Mesenchymal stem cell (in vitro differentiated cells and primary cell): Measurements from ENCODE around the gene TSPEAR.
"Not testable (repeated sequence)": the region's sequence is repeated elsewhere in the genome, so short reads cannot be mapped to it uniquely, and the experiment has no call there.

Source experiments
- DNase-seq: peaks from one replicate; pipeline ENCODE4 v3.0.0-alpha.2; 2013
- H2AFZ ChIP-seq: one replicate; pipeline ENCODE4 v1.6.1; 2013; ENCODE audit warnings: low read depth, mild to moderate bottlenecking, control low read depth, inconsistent platforms, low read length, moderate library complexity
- H2AK5ac ChIP-seq: 2 replicates; pipeline ENCODE4 v1.6.1; 2013; ENCODE audit warnings: low read length, moderate library complexity, mild to moderate bottlenecking, inconsistent platforms; ENCODE audit not compliant: severe bottlenecking
- H2BK120ac ChIP-seq: one replicate; pipeline ENCODE4 v1.6.1; 2013; ENCODE audit warnings: low read depth, mild to moderate bottlenecking, inconsistent platforms, low read length, moderate library complexity
- H2BK12ac ChIP-seq, 2 experiments: one replicate each; pipeline ENCODE4 v1.6.1; 2013; ENCODE audit warnings: inconsistent platforms in 2 of 2, low read length in 2 of 2, mild to moderate bottlenecking in 2 of 2, moderate library complexity in 2 of 2, control low read depth in 1 of 2
- H2BK15ac ChIP-seq: one replicate; pipeline ENCODE4 v1.6.1; 2013; ENCODE audit warnings: mild to moderate bottlenecking, low read depth, inconsistent platforms; ENCODE audit not compliant: poor library complexity, severe bottlenecking
- H2BK5ac ChIP-seq: 2 replicates; pipeline ENCODE4 v1.6.1; 2013; ENCODE audit warnings: low read depth, mild to moderate bottlenecking, low read length, control low read depth, inconsistent platforms; ENCODE audit not compliant: poor library complexity, severe bottlenecking
- H3K14ac ChIP-seq, 2 experiments: one replicate each; pipeline ENCODE4 v1.6.1; 2013; ENCODE audit warnings: inconsistent platforms in 2 of 2, low read length in 2 of 2, control low read depth in 1 of 2, mild to moderate bottlenecking in 1 of 2, moderate library complexity in 1 of 2
- H3K18ac ChIP-seq, 2 experiments: one replicate each; pipeline ENCODE4 v1.6.1; 2013; ENCODE audit warnings: inconsistent platforms in 2 of 2, low read length in 2 of 2, control low read depth in 1 of 2, low read depth in 1 of 2, mild to moderate bottlenecking in 1 of 2
- H3K23ac ChIP-seq, 2 experiments: one replicate each; pipeline ENCODE4 v1.6.1; 2013; ENCODE audit warnings: inconsistent platforms in 2 of 2, low read length in 2 of 2, mild to moderate bottlenecking in 2 of 2, moderate library complexity in 2 of 2, control low read depth in 1 of 2
- H3K27ac ChIP-seq: 2 replicates; pipeline ENCODE4 v1.5.1; 2013; ENCODE audit warnings: mild to moderate bottlenecking, moderate library complexity, low read length, control low read depth, inconsistent platforms; ENCODE audit not compliant: poor library complexity, severe bottlenecking
- H3K27me3 ChIP-seq, 2 experiments: 2 replicates each; pipeline versions ENCODE4 v1.6.1 to v1.7.0; 2013; ENCODE audit warnings: low read length in 2 of 2, mild to moderate bottlenecking in 2 of 2, moderate library complexity in 2 of 2, control low read depth in 1 of 2, inconsistent platforms in 1 of 2; ENCODE audit not compliant: control insufficient read depth in 1 of 2, insufficient read depth in 1 of 2
- H3K36me3 ChIP-seq, 2 experiments: 2 replicates each; pipeline versions ENCODE4 v1.6.1 to v1.7.0; 2013; ENCODE audit warnings: low read length in 2 of 2, control low read depth in 1 of 2, inconsistent platforms in 1 of 2, low read depth in 1 of 2, mild to moderate bottlenecking in 1 of 2; ENCODE audit not compliant: insufficient read depth in 2 of 2, control insufficient read depth in 1 of 2
- H3K4ac ChIP-seq, 2 experiments: one replicate each; pipeline ENCODE4 v1.6.1; 2013; ENCODE audit warnings: inconsistent platforms in 2 of 2, low read length in 2 of 2, mild to moderate bottlenecking in 2 of 2, moderate library complexity in 2 of 2, control low read depth in 1 of 2, low read depth in 1 of 2
- H3K4me1 ChIP-seq: 2 replicates; pipeline ENCODE4 v1.6.1; 2013; ENCODE audit warnings: low read depth, low read length, control low read depth; ENCODE audit not compliant: control insufficient read depth, insufficient read depth
- H3K4me2 ChIP-seq: 2 replicates; pipeline ENCODE4 v1.6.1; 2013; ENCODE audit warnings: low read length, mild to moderate bottlenecking, inconsistent platforms; ENCODE audit not compliant: poor library complexity, severe bottlenecking
- H3K4me3 ChIP-seq, 2 experiments: 2 replicates each; pipeline versions ENCODE4 v1.5.1 to v1.7.0; 2013; ENCODE audit warnings: low read length in 2 of 2, mild to moderate bottlenecking in 2 of 2, control low read depth in 1 of 2, low read depth in 1 of 2; ENCODE audit not compliant: insufficient read depth in 1 of 2
- H3K79me1 ChIP-seq: replicated peaks from 2 replicates; pipeline ENCODE4 v1.6.1; 2013; ENCODE audit warnings: mild to moderate bottlenecking, control low read depth, low read length, inconsistent platforms; ENCODE audit not compliant: poor library complexity, severe bottlenecking
- H3K9ac ChIP-seq: 2 replicates; pipeline ENCODE4 v1.7.0; 2013; ENCODE audit warnings: mild to moderate bottlenecking, low read length, moderate library complexity
- H3K9me3 ChIP-seq: 2 replicates; pipeline ENCODE4 v1.7.0; 2013; ENCODE audit warnings: mild to moderate bottlenecking, low read length; ENCODE audit not compliant: control insufficient read depth
- H4K8ac ChIP-seq: one replicate; pipeline ENCODE4 v1.6.1; 2013; ENCODE audit warnings: inconsistent platforms, mild to moderate bottlenecking, low read length, moderate library complexity
- H4K91ac ChIP-seq: one replicate; pipeline ENCODE4 v1.6.1; 2013; ENCODE audit warnings: mild to moderate bottlenecking, low read length, inconsistent platforms
- WGBS: methylation state at CpG from one replicate; pipeline ENCODE4 v1.1.7; 2013; ENCODE audit warnings: mixed read lengths; 5-methylcytosine and 5-hydroxymethylcytosine counted together

The TSPEAR gene

GRCh38 chr21:44574457-44575306 is 136.7 kb downstream of the TSPEAR start:
- Histone ChIP-seq H3K27me3 (no peaks in the 10 kb centered on the region), H2AFZ (no peak overlapping the region), H3K18ac (no peak overlapping the region), H3K4me2 (no peak overlapping the region), H2BK15ac (no peak overlapping the region), H3K79me1 (no peaks in the 10 kb centered on the region), H3K23ac (no peak overlapping the region), H4K91ac (no peak overlapping the region), H2BK120ac (no peak overlapping the region), H2BK5ac (no peak overlapping the region), H3K4me1 (no peaks in the 10 kb centered on the region), H3K4me3 (no peak overlapping the region), H2AK5ac (no peak overlapping the region), H4K8ac (no peak overlapping the region), H3K27ac (no peak overlapping the region), H3K36me3 (no peaks in the 10 kb centered on the region), H3K9me3 (peaks cover 37% of the 10 kb centered on the region), H2BK12ac (no peak overlapping the region), H3K14ac (no peak overlapping the region), H3K4ac (no peak overlapping the region), H3K9ac (no peak overlapping the region)
- DNase-seq = no peak
- WGBS = 76% methylated on average over 21 of the region's 21 CpGs

GRCh38 chr21:44573630-44574456 is 137.5 kb downstream of the TSPEAR start, which contains the start of gene KRTAP10-4:
Gene KRTAP10-4, plus strand, starts transcription at chr21:44573729. Its CDS starts 30 bp downstream, at chr21:44573759.
- H3K9me3 ChIP-seq = peaks cover 37% of the 10 kb centered on the region
- not testable (repeated sequence) for H3K14ac ChIP-seq, H4K91ac ChIP-seq, H2BK120ac ChIP-seq, H2BK5ac ChIP-seq, H2AFZ ChIP-seq, H3K23ac ChIP-seq, H3K36me3 ChIP-seq, H3K9ac ChIP-seq, H2AK5ac ChIP-seq, DNase-seq, H3K4ac ChIP-seq, H3K4me1 ChIP-seq, H3K27ac ChIP-seq, H3K27me3 ChIP-seq, H2BK12ac ChIP-seq, H3K79me1 ChIP-seq, H3K4me2 ChIP-seq, H3K18ac ChIP-seq, H2BK15ac ChIP-seq, H4K8ac ChIP-seq
- WGBS = 83% methylated on average over 19 of the region's 25 CpGs
- peak within 1 kb of the TSS in 1 of 2 experiments; percentile 22 for H3K4me3 ChIP-seq

GRCh38 chr21:44572959-44573583 is 138.3 kb downstream of the TSPEAR start:
- 86% methylated on average over 15 of the region's 15 CpGs for WGBS
- Histone ChIP-seq H3K4ac (no peak overlapping the region), H3K79me1 (no peaks in the 10 kb centered on the region), H3K4me3 (peak overlapping the region in 1 of 2 experiments; percentile 22), H3K4me2 (no peak overlapping the region), H3K9ac (no peak overlapping the region), H2BK120ac (no peak overlapping the region), H3K4me1 (no peaks in the 10 kb centered on the region), H2AFZ (no peak overlapping the region), H3K27ac (no peak overlapping the region), H2BK5ac (no peak overlapping the region), H2AK5ac (no peak overlapping the region), H3K36me3 (no peaks in the 10 kb centered on the region), H4K8ac (no peak overlapping the region), H4K91ac (no peak overlapping the region), H2BK15ac (no peak overlapping the region), H2BK12ac (no peak overlapping the region), H3K9me3 (peaks cover 31% of the 10 kb centered on the region), H3K27me3 (no peaks in the 10 kb centered on the region), H3K23ac (no peak overlapping the region), H3K18ac (no peak overlapping the region), H3K14ac (no peak overlapping the region)
- peak; percentile 0 for DNase-seq
